GM18505 (cell line): ENCODE measurements around the gene TBRG4.

Experiments used
- ATAC-seq: cut with Tn5 transposase; IDR thresholded peaks from one replicate; pipeline ENCODE4 v1.9.1; 2021; ENCODE audit not compliant: unreplicated experiment
- POLR2A ChIP-seq: IDR thresholded peaks from 4 replicates; pipeline ENCODE4 v1.6.1; 2011; ENCODE audit warnings: borderline replicate concordance; ENCODE audit not compliant: insufficient read depth, insufficient read length; ENCODE audit errors: extremely low read depth

TBRG4 gene

DNA sequence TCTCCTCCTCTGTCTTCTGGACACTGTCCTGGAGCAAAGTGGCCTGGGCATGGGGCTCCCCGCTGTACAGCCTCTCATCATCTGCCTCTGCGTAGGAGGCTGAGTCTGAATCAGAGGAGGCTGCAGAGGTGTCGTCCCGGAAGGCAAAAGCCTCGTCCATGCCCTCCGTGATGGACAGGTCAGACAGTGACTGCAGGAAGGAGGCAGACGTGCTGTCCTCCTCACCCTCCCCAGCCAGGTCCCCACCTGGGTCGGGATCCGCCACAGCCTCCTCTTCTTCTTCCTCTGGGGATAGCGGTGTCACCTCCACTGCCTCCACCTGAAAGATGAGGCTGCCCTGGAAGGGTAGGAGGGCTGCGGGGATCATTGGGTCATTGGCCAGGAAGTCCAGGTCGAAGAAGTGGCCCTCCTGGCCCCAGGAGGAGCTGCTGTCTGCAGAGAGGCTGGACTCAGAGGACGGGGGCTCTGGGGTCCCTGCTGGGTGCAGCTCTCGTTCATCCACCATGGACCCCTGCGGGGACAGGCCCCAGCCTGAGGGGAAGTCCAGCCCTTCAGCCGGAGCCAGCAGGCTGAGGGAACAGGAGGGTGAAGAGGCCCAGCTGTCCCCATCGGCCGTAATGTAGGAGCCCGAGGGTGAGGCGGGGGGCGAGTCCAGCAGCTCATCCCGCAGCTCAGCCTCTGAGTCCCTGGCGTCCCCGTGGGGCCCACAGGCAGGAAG is 26.4 kb downstream of the TBRG4 start:
- TF ChIP-seq POLR2A, result no peak
- ATAC-seq, result no peak

GRCh38 chr7:45084336-45084735 is 27.2 kb downstream of the TBRG4 start:
- no peak for TF ChIP-seq POLR2A
- ATAC-seq, result no peak

- no peak for ATAC-seq
- TF ChIP-seq POLR2A, result no peak
Observed at GRCh38 chr7:45082831-45083331, 28.6 kb downstream of the TBRG4 start.

- no peak for TF ChIP-seq POLR2A
- no peak for ATAC-seq
Observed at GRCh38 chr7:45082031-45082830, 29.3 kb downstream of the TBRG4 start.

DNA sequence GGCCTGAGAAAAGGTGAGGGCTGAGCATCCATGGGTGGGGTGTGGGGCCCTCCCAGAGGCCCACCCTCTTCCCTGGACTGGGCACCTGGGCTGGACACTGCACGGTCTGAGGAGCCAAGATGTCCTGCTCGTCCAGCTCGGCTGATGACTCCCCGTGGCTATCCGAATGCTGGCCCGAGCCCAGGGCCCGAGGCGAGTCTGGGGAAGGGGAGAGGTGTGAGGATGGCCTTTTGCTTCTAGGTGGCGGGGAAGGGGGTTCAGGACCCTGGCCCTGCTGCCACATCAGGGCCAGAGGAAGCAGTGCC is 29.9 kb downstream of the TBRG4 start:
- no peak for ATAC-seq

DNA sequence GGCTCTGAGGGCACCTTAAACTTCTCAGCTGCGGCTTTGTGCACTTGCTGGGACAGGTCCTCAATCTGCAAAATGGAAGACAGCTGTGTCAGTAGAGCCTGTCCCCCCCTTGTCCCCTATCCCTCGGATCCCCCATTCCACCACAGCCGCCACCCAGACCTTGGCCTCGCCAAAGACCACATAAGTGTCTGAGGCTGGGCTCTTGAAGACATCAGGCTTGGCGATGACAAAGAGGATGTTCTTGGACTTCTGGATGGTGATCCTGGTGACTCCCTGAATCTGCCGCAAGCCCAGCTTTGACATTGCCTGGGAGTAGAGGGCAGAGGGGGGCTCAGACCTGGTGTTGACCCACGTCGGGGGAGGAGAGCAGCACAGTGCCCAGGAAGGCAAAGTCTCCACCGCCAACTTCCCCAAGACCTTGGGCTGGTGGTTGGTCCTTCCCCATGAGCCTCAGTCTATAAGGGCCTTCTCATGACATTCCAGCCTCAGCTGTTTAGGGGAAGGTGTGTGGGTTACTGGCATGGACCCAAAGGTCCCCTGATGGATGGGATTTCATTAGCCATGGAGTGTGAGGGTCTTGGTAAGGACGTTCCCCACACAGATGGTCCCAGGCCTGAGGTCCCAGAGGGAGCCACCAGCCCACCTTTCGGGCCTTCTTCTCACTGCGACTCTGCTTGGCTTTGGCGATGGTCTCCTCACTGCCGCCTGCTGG is 30.4 kb downstream of the TBRG4 start:
- TF ChIP-seq POLR2A, result no peak

More for the DNA sequence above, 29.9 kb downstream of the TBRG4 start:
- TF ChIP-seq POLR2A, result no peak

GRCh38 chr7:45080265-45080957 is 31.1 kb downstream of the TBRG4 start:
- ATAC-seq, result no peak
- no peak for TF ChIP-seq POLR2A

More for the DNA sequence above, 30.4 kb downstream of the TBRG4 start:
- ATAC-seq, result no peak

DNA sequence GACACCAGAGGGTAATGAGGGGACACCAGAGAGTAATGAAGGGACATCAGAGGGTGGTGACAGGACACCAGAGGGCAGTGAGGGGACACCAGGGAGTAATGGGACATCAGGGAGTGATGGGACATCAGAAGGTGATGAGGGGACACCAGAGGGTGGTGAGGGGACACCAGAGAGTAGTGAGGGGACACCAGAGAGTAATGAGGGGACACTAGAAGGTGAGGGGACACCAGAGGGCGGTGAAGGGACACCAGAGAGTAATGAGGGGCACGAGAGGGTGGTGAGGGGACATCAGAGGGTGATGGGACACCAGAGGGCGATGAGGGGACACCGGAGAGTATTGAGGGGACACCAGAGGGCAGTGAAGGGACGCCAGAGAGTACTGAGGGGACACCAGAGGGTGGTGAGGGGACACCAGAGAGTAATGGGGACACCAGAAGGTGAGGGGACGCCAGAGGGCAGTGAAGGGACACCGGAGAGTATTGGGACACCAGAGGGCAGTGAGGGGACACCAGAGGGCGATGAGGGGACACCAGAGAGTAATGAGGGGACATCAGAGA is 33.3 kb downstream of the TBRG4 start:
- no peak for TF ChIP-seq POLR2A
- no peak for ATAC-seq

DNA sequence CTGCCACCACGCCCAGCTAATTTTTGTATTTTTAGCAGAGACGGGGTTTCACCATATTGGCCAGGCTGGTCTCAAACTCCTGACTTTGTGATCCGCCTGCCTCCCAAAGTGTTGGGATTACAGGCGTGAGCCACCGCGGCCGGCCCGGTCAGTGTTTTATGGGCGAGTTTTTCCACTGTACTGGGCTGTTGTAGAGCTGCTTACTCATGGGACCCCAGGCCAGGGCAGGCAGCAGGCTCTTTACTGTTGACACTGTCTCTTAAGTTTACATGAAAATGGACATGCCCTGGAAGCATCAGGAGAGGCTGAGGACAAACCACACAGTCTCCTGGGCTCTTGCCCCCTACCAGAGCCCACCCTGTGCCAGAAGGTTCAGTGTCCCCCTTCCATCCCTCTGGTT is 33.9 kb downstream of the TBRG4 start:
- no peak for ATAC-seq
- TF ChIP-seq POLR2A, result no peak

DNA sequence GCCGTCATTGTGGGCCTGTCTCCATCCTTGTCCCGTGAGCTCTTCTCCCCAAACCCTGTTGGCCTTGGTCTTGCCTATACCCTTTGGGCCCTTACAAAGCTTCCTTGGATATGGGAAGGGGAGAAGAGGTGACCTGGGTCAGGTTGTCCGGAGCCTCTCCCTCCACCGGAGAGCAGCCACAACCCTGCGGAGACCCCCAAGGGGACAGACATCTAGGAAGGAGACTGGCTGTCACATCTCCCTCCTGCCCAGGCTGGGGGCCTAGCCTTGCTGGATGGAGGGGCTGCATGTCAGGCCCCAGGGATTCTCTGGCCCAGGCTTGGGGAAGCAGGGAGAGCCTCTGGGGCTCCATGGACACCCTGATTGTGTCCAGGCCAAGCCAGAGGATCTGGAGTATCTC is 34.6 kb downstream of the TBRG4 start:
- no peak for TF ChIP-seq POLR2A
- ATAC-seq, result no peak

GRCh38 chr7:45075871-45076796 is 35.4 kb downstream of the TBRG4 start:
- no peak for ATAC-seq
- no peak for TF ChIP-seq POLR2A

- no peak for ATAC-seq
- no peak for TF ChIP-seq POLR2A
Observed at GRCh38 chr7:45075355-45075644, 36.2 kb downstream of the TBRG4 start.
